SK-N-SH (cell line): ENCODE measurements around the gene SKA2. TPM values are rescaled to one million over a fixed set of nuclear protein-coding genes. Genes with fewer than 3 reads are reported as not detected.

Experiments
- CTCF ChIA-PET: fragments of 300-600, 350-600 bp; formaldehyde crosslinking; extraction: SDS; loops from one replicate; lab custom pipeline; 2021; lab: Yijun Ruan, JAX
- POLR2A ChIA-PET: fragments of 350-600 bp; sonication (Branson Sonifier 250); formaldehyde crosslinking; extraction: SDS; loops from one replicate; lab custom pipeline; 2020; ENCODE audit warnings: antibody characterized with exemption, inconsistent platforms; lab: Yijun Ruan, JAX
- DNase-seq: peaks from one replicate; pipeline ENCODE4 v3.0.0; 2012
- H2AFZ ChIP-seq: fragments of 200-600 bp; sonication (generic); 2 replicates; pipeline ENCODE4 v1.8.1; 2016; ENCODE audit warnings: antibody characterized with exemption, mild to moderate bottlenecking, low read depth
- H3F3A ChIP-seq: fragments of 200-600 bp; sonication (generic); replicated peaks from 2 replicates; pipeline ENCODE3; 2016; ENCODE audit warnings: antibody characterized with exemption, mild to moderate bottlenecking; ENCODE audit not compliant: insufficient read depth
- H3K27ac ChIP-seq, 2 experiments: fragments of 200-500 bp in 1 of 2; fragments of 200-600 bp in 1 of 2; sonication (Bioruptor generic) in 1 of 2; sonication (generic), shearing (Covaris generic) in 1 of 2; 2 replicates each; pipeline versions ENCODE4 v1.5.1 to v1.6.1; 2014 to 2016; ENCODE audit warnings: low read depth in 2 of 2, inconsistent platforms in 1 of 2, low read length in 1 of 2, mild to moderate bottlenecking in 1 of 2, mixed read lengths in 1 of 2
- H3K27me3 ChIP-seq: fragments of 200-600 bp; sonication (generic), shearing (Covaris generic); 2 replicates; pipeline ENCODE4 v1.6.1; 2016; ENCODE audit warnings: mixed run types; ENCODE audit not compliant: insufficient read depth
- H3K36me3 ChIP-seq, 2 experiments: fragments of 200-500 bp in 1 of 2; fragments of 200-600 bp in 1 of 2; sonication (Bioruptor generic) in 1 of 2; sonication (generic) in 1 of 2; replicated peaks in 1 of 2; 2 replicates each; pipeline versions ENCODE3 to v1.5.1; 2014 to 2016; ENCODE audit warnings: low read length in 1 of 2, mild to moderate bottlenecking in 1 of 2; ENCODE audit not compliant: insufficient read depth in 2 of 2, control insufficient read depth in 1 of 2
- H3K4me1 ChIP-seq, 2 experiments: fragments of 200-500 bp in 1 of 2; fragments of 200-600 bp in 1 of 2; sonication (Bioruptor generic) in 1 of 2; sonication (generic), shearing (Covaris generic) in 1 of 2; 2 replicates each; pipeline versions ENCODE4 v1.5.1 to v1.6.1; 2014 to 2016; ENCODE audit warnings: low read depth in 1 of 2, low read length in 1 of 2, mixed run types in 1 of 2; ENCODE audit not compliant: insufficient read depth in 2 of 2, control insufficient read depth in 1 of 2
- H3K4me2 ChIP-seq: fragments of 200-600 bp; sonication (generic), shearing (Covaris generic); 2 replicates; pipeline ENCODE4 v1.6.1; 2017; ENCODE audit warnings: mixed run types
- H3K4me3 ChIP-seq, 2 experiments: fragments of 200-500 bp in 1 of 2; fragments of 200-600 bp in 1 of 2; sonication (Bioruptor generic) in 1 of 2; sonication (generic), shearing (Covaris generic) in 1 of 2; 2 replicates each; pipeline versions ENCODE4 v1.5.1 to v1.8.1; 2014 to 2016; ENCODE audit warnings: low read depth in 2 of 2, inconsistent platforms in 1 of 2, low read length in 1 of 2, mild to moderate bottlenecking in 1 of 2, mixed read lengths in 1 of 2, moderate library complexity in 1 of 2
- H3K79me2 ChIP-seq: fragments of 200-600 bp; sonication (generic); 2 replicates; pipeline ENCODE4 v1.8.1; 2017; ENCODE audit warnings: mild to moderate bottlenecking; ENCODE audit not compliant: insufficient read depth
- H3K9ac ChIP-seq: fragments of 200-600 bp; sonication (generic); 2 replicates; pipeline ENCODE4 v1.6.1; 2017; ENCODE audit warnings: mixed run types
- H3K9me2 ChIP-seq: fragments of 200-600 bp; sonication (generic); 2 replicates; pipeline ENCODE4 v1.6.1; 2017; ENCODE audit warnings: mixed run types
- H3K9me3 ChIP-seq: fragments of 200-600 bp; sonication (generic); 2 replicates; pipeline ENCODE4 v1.6.1; 2017; ENCODE audit warnings: mixed run types, mild to moderate bottlenecking, moderate library complexity
- H4K20me1 ChIP-seq: fragments of 200-600 bp; sonication (generic); 2 replicates; pipeline ENCODE4 v1.6.1; 2017; ENCODE audit warnings: mild to moderate bottlenecking, mixed run types; ENCODE audit not compliant: insufficient read depth
- CTCF ChIP-seq: fragments of 200-600 bp; sonication (generic); IDR thresholded peaks from 2 replicates; pipeline ENCODE4 v1.6.1; 2017; ENCODE audit warnings: antibody characterized with exemption, mild to moderate bottlenecking, moderate library complexity
- ELF1 ChIP-seq: IDR thresholded peaks from 2 replicates; pipeline ENCODE4 v1.4.0; 2012
- EP300 ChIP-seq, 2 experiments: IDR thresholded peaks; 2 replicates each; pipeline versions ENCODE4 v1.4.0 to v1.6.1; 2012; ENCODE audit warnings: borderline replicate concordance in 1 of 2, low read depth in 1 of 2, low read length in 1 of 2
- FOXM1 ChIP-seq: IDR thresholded peaks from 2 replicates; pipeline ENCODE4 v1.4.0; 2012; ENCODE audit warnings: low read depth, mild to moderate bottlenecking
- MXI1 ChIP-seq: IDR thresholded peaks from 2 replicates; pipeline ENCODE4 v1.6.1; 2012; ENCODE audit warnings: mild to moderate bottlenecking, low read depth, low read length, improper control_type of control experiment
- RAD21 ChIP-seq: IDR thresholded peaks from 2 replicates; pipeline ENCODE4 v1.6.1; 2012; ENCODE audit warnings: mild to moderate bottlenecking, low read length
- SIN3A ChIP-seq: IDR thresholded peaks from 2 replicates; pipeline ENCODE4 v1.6.1; 2012; ENCODE audit warnings: low read depth, mild to moderate bottlenecking, low read length, moderate library complexity, borderline replicate concordance
- TEAD4 ChIP-seq: IDR thresholded peaks from 2 replicates; pipeline ENCODE4 v1.4.0; 2012; ENCODE audit warnings: mild to moderate bottlenecking, borderline replicate concordance; ENCODE audit not compliant: insufficient read depth
- WGBS: methylation state at CpG from one replicate; pipeline ENCODE4 v1.1.6; 2017; ENCODE audit warnings: low lambda C conversion rate; 5-methylcytosine and 5-hydroxymethylcytosine counted together
- polyA plus RNA-seq, 3 experiments: library from polyadenylated mRNA; depleted of rRNA; stranded (reverse); fragments of >200 nt; gene quantifications; 2 replicates each; pipeline ENCODE4 v1.2.3, GENCODE V29; 2012
- TF ChIP-seq, protein P1 (sequence below): IDR thresholded peaks from 2 replicates; pipeline ENCODE4 v1.4.0; 2012; ENCODE audit warnings: low read depth, borderline replicate concordance

SKA2 gene
- polyA plus RNA-seq, 1 of the 3 experiments (the other 2 are of a cell fraction), result 12.8 TPM

GRCh38 chr17:59145571-59146096 is 9.4 kb downstream of the SKA2 start:
- Histone ChIP-seq H3K79me2 (peaks cover 100% of the 10 kb centered on the region), H3K27ac (no peak overlapping the region), H3F3A (peaks cover 19% of the 10 kb centered on the region), H3K9me2 (no peaks in the 10 kb centered on the region), H3K4me2 (no peak overlapping the region), H4K20me1 (no peaks in the 10 kb centered on the region), H2AFZ (no peak overlapping the region), H3K36me3 (peaks cover 0 to 16% of the 10 kb centered on the region in 2 experiments), H3K9ac (no peak overlapping the region), H3K4me3 (no peak overlapping the region), H3K9me3 (no peaks in the 10 kb centered on the region), H3K4me1 (peaks cover 0 to 8% of the 10 kb centered on the region in 2 experiments; a peak in 1 of 4 replicates), H3K27me3 (no peaks in the 10 kb centered on the region)
- POLR2A ChIA-PET, result no interaction called here
- CTCF ChIA-PET, result interaction anchor here (1.3 to 1.5 kb wide), 4 partner anchors 9 to 22 kb away, joined by 3 to 5 read pairs (median 4); partner anchors contain the start of gene SKA2
- no peak for TF ChIP-seq MXI1
- TF ChIP-seq CTCF, result no peak
- no peak for TF ChIP-seq SIN3A
- no peak for TF ChIP-seq FOXM1
- TF ChIP-seq RAD21, result no peak
- TF ChIP-seq ELF1, result no peak
- TF ChIP-seq, protein P1, sequence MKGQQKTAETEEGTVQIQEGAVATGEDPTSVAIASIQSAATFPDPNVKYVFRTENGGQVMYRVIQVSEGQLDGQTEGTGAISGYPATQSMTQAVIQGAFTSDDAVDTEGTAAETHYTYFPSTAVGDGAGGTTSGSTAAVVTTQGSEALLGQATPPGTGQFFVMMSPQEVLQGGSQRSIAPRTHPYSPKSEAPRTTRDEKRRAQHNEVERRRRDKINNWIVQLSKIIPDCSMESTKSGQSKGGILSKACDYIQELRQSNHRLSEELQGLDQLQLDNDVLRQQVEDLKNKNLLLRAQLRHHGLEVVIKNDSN, result no peak
- whole genome bisulfite sequencing, result 95% methylated on average over 4 of the region's 4 CpGs
- no peak for DNase-seq

- Histone ChIP-seq H3K79me2 (peaks cover 100% of the 10 kb centered on the region), H3K9me3 (no peaks in the 10 kb centered on the region), H3K27me3 (no peaks in the 10 kb centered on the region), H3K4me3 (no peak overlapping the region), H4K20me1 (no peaks in the 10 kb centered on the region), H2AFZ (no peak overlapping the region), H3K27ac (no peak overlapping the region), H3K4me1 (no peaks in the 10 kb centered on the region; a peak in 1 of 4 replicates), H3K9me2 (no peaks in the 10 kb centered on the region; the same call in 1 of the 2 replicates), H3F3A (no peaks in the 10 kb centered on the region), H3K4me2 (no peak overlapping the region), H3K36me3 (peaks cover 0 to 16% of the 10 kb centered on the region in 2 experiments), H3K9ac (no peak overlapping the region)
- 100% methylated on average over 1 of the region's 1 CpG for WGBS
- ChIA-PET CTCF (interaction anchor here (2.7 kb wide), 1 partner anchor 10 kb away, joined by 9 read pairs; no protein-coding TSS in a partner anchor), POLR2A (no interaction called here)
- DNase-seq, result no peak
- TF ChIP-seq EP300 (IDR thresholded peaks at IDR 0.05; ENCODE audit: borderline replicate concordance in 1 of 2, low read depth in 1 of 2, low read length in 1 of 2) (no peak), ELF1 (no peak), TEAD4 (no peak)
These were observed 13.1 kb downstream of the SKA2 start for GRCh38 chr17:59141860-59142259.
